GM12878 (cell line): ENCODE measurements around the gene RHOT1. TPM values are rescaled to one million over a fixed set of nuclear protein-coding genes. Genes with fewer than 3 reads are reported as not detected.

Source experiments
- ATAC-seq: fragments of 200-7000 bp; cut with Tn5 transposase; 3 replicates; pipeline ENCODE4 v1.9.1; 2020; ENCODE audit warnings: mild to moderate bottlenecking, moderate library complexity
- BruUV-seq: library from RNA; stranded (reverse); fragments of 400-500 nt; replicated peaks from 2 replicates; lab custom pipeline; 2021; lab: Mats Ljungman, UMichigan
- CTCF ChIA-PET: fragments of 300-600 bp; sonication (Branson Sonifier 250); formaldehyde crosslinking; extraction: SDS; loops from one replicate; lab custom pipeline; 2021; ENCODE audit warnings: inconsistent platforms; lab: Yijun Ruan, JAX
- POLR2A ChIA-PET: fragments of 350-600 bp; formaldehyde crosslinking; extraction: SDS; loops from one replicate; lab custom pipeline; 2021; ENCODE audit warnings: inconsistent platforms; lab: Charles Lee
- RAD21 ChIA-PET: fragments of 300-600 bp; sonication (Branson Sonifier 250); formaldehyde crosslinking; loops from one replicate; lab custom pipeline; 2023; ENCODE audit warnings: antibody characterized with exemption; ENCODE audit not compliant: unreplicated experiment; lab: Charles Lee
- SMC1A ChIA-PET: fragments of 300-600 bp; sonication (Branson Sonifier 250); formaldehyde crosslinking; loops from one replicate; lab custom pipeline; 2023; ENCODE audit not compliant: unreplicated experiment, uncharacterized antibody; lab: Charles Lee
- DNase-seq: peaks from one replicate; pipeline ENCODE4 v3.0.0-alpha.2; 2011; ENCODE audit warnings: low read depth, low spot score
- FAIRE-seq: peaks from 3 replicates; lab custom pipeline; 2011; peaks lifted over from hg19 to GRCh38; lab: Jason Lieb, UNC
- H2AFZ ChIP-seq: 2 replicates; pipeline ENCODE4 v1.6.0; 2011; ENCODE audit warnings: low read depth, low read length, control low read depth; ENCODE audit not compliant: control insufficient read depth
- H3K27ac ChIP-seq: 2 replicates; pipeline ENCODE4 v1.5.1; 2011; ENCODE audit warnings: control low read depth; ENCODE audit not compliant: control insufficient read depth, insufficient read depth
- H3K27me3 ChIP-seq, 2 experiments: replicated peaks in 1 of 2; 2 replicates each; pipeline versions ENCODE4 v1.6.0 to v1.6.1; 2011; ENCODE audit warnings: low read length in 1 of 2; ENCODE audit not compliant: control insufficient read depth in 2 of 2, insufficient read depth in 2 of 2
- H3K36me3 ChIP-seq, 2 experiments: 2 replicates each; pipeline ENCODE4 v1.5.1; 2011; ENCODE audit warnings: low read length in 1 of 2; ENCODE audit not compliant: control insufficient read depth in 2 of 2, insufficient read depth in 2 of 2
- H3K4me1 ChIP-seq: 2 replicates; pipeline ENCODE4 v1.6.1; 2011; ENCODE audit warnings: mild to moderate bottlenecking, low read length, moderate library complexity, mixed read lengths; ENCODE audit not compliant: control insufficient read depth, insufficient read depth
- H3K4me2 ChIP-seq: 2 replicates; pipeline ENCODE4 v1.6.0; 2011; ENCODE audit warnings: control low read depth; ENCODE audit not compliant: control insufficient read depth, insufficient read depth
- H3K4me3 ChIP-seq: fragments of 200-600 bp; sonication (generic); 2 replicates; pipeline ENCODE4 v1.5.1; 2016
- H3K79me2 ChIP-seq: 2 replicates; pipeline ENCODE4 v1.6.0; 2011; ENCODE audit warnings: low read length; ENCODE audit not compliant: control insufficient read depth, insufficient read depth
- H3K9ac ChIP-seq: 2 replicates; pipeline ENCODE4 v1.8.0; 2011; ENCODE audit warnings: low read length, control low read depth, mixed read lengths; ENCODE audit not compliant: control insufficient read depth, insufficient read depth
- H3K9me3 ChIP-seq: replicated peaks from 3 replicates; pipeline ENCODE4 v1.5.1; 2011; ENCODE audit warnings: mild to moderate bottlenecking, low read length; ENCODE audit not compliant: control insufficient read depth, insufficient read depth
- H4K20me1 ChIP-seq: 2 replicates; pipeline ENCODE4 v1.6.0; 2011; ENCODE audit not compliant: control insufficient read depth, insufficient read depth
- CBX3 ChIP-seq: fragments of 200-600 bp; sonication (generic); IDR thresholded peaks from 2 replicates; pipeline ENCODE4 v1.6.1; 2016; ENCODE audit warnings: low read depth, borderline replicate concordance
- CEBPB ChIP-seq, 2 experiments: fragments of 150-350 bp in 1 of 2; IDR thresholded peaks; 2 replicates each; pipeline ENCODE4 v1.6.1; 2012 to 2014; ENCODE audit warnings: low read depth in 2 of 2, low read length in 2 of 2, borderline replicate concordance in 1 of 2, inconsistent platforms in 1 of 2
- HCFC1 ChIP-seq: fragments of 150-350 bp; IDR thresholded peaks from 2 replicates; pipeline ENCODE4 v1.6.1; 2014; ENCODE audit warnings: low read length
- KLF5 ChIP-seq: fragments of 450-650 bp; IDR thresholded peaks from 2 replicates; pipeline ENCODE4 v1.6.1; 2014; ENCODE audit warnings: mild to moderate bottlenecking; ENCODE audit not compliant: partially characterized antibody
- LARP7 ChIP-seq: fragments of 450-650 bp; IDR thresholded peaks from 2 replicates; pipeline ENCODE4 v1.6.1; 2017; ENCODE audit warnings: mild to moderate bottlenecking
- MXI1 ChIP-seq: fragments of 150-350 bp; IDR thresholded peaks from 2 replicates; pipeline ENCODE4 v1.6.1; 2011; ENCODE audit warnings: low read depth, mild to moderate bottlenecking, inconsistent platforms, low read length, improper control_type of control experiment
- MYB ChIP-seq: fragments of 150-350 bp; IDR thresholded peaks from 2 replicates; pipeline ENCODE4 v1.6.1; 2014; ENCODE audit warnings: mild to moderate bottlenecking, low read depth, low read length, borderline replicate concordance
- NFYB ChIP-seq: IDR thresholded peaks from 2 replicates; pipeline ENCODE4 v1.6.1; 2011; ENCODE audit warnings: low read depth, mild to moderate bottlenecking, low read length, improper control_type of control experiment, moderate library complexity; ENCODE audit not compliant: insufficient read depth
- NR2C2 ChIP-seq: IDR thresholded peaks from 2 replicates; pipeline ENCODE4 v1.6.1; 2011; ENCODE audit warnings: borderline replicate concordance, low read depth; ENCODE audit not compliant: control insufficient read depth, insufficient read length
- SIN3A ChIP-seq: IDR thresholded peaks from 2 replicates; pipeline ENCODE4 v1.6.1; 2012; ENCODE audit warnings: low read depth, low read length, improper control_type of control experiment
- SUZ12 ChIP-seq: fragments of 200-600 bp; sonication (generic); IDR thresholded peaks from one replicate; pipeline ENCODE4 v1.6.1; 2018; ENCODE audit warnings: antibody characterized with exemption, mild to moderate bottlenecking; ENCODE audit not compliant: unreplicated experiment
- TARDBP ChIP-seq: IDR thresholded peaks from 2 replicates; pipeline ENCODE4 v1.6.1; 2016; ENCODE audit warnings: borderline replicate concordance
- WGBS: methylation state at CpG from one replicate; pipeline ENCODE4 v1.1.6; 2016; ENCODE audit warnings: low lambda C conversion rate; ENCODE audit not compliant: insufficient replicate concordance, insufficient coverage; ENCODE audit errors: missing lambda C conversion rate; 5-methylcytosine and 5-hydroxymethylcytosine counted together
- in situ Hi-C: fragments of 300-500 bp; cut with MboI; formaldehyde crosslinking; loops from 9 replicates; pipeline ENCODE4 v1.14.3; 2018; ENCODE audit warnings: mixed read lengths
- intact Hi-C: fragments of 100-400 bp; cut with micrococcal nuclease; formaldehyde crosslinking; loops from one replicate; pipeline ENCODE4 v1.14.2; 2022; ENCODE audit not compliant: unreplicated experiment
- polyA plus RNA-seq, 11 experiments: library from polyadenylated mRNA; depleted of rRNA in 4 of 11; unstranded in 6 of 11; stranded (reverse) in 5 of 11; fragments of >200 nt; fragmentation: Nextera tagmentation in 4 of 11; fragmentation: Illumina TruSeq in 1 of 11; extraction: Ambion mirVana in 4 of 11; extraction: Trizol in 1 of 11; gene quantifications; 1 replicate in 1 of 11; 2 replicates in 10 of 11; pipeline versions ENCODE4 v1.2.1 to v1.2.3, GENCODE V29; 2011 to 2016; ENCODE audit warnings: inconsistent platforms in 2 of 11, missing spikeins in 2 of 11, low read depth in 1 of 11
- total RNA-seq, 4 experiments: library from RNA; depleted of rRNA in 3 of 4; stranded (reverse); fragments of >200 nt in 3 of 4; fragmentation: Illumina TruSeq in 1 of 4; extraction: Trizol in 1 of 4; gene quantifications; 2 replicates each; pipeline versions ENCODE4 v1.2.1 to v1.2.3, GENCODE V29; 2013 to 2021
- TF ChIP-seq, protein P1 (sequence below): IDR thresholded peaks from 2 replicates; pipeline ENCODE4 v1.6.1; 2011; ENCODE audit warnings: mild to moderate bottlenecking, low read depth, low read length, moderate library complexity; ENCODE audit not compliant: insufficient replicate concordance
- TF ChIP-seq, protein P2 (sequence below): fragments of 450-650 bp; IDR thresholded peaks from 2 replicates; pipeline ENCODE4 v1.6.1; 2014; ENCODE audit warnings: mild to moderate bottlenecking
- TF ChIP-seq, protein P3 (sequence below): fragments of 450-650 bp; IDR thresholded peaks from 2 replicates; pipeline ENCODE4 v1.6.1; 2017; ENCODE audit warnings: mild to moderate bottlenecking, low read depth, inconsistent platforms; ENCODE audit not compliant: poor library complexity, severe bottlenecking
- TF ChIP-seq, protein P4 (sequence below): IDR thresholded peaks from 2 replicates; pipeline ENCODE4 v1.6.1; 2011; ENCODE audit warnings: borderline replicate concordance, low read depth, mild to moderate bottlenecking, moderate library complexity, low read length; ENCODE audit not compliant: insufficient read depth, poor library complexity, severe bottlenecking
- TF ChIP-seq, protein P5 (sequence below): IDR thresholded peaks from 2 replicates; pipeline ENCODE4 v1.6.1; 2012; ENCODE audit warnings: low read depth, low read length, improper control_type of control experiment
- TF ChIP-seq, protein P6 (sequence below): IDR thresholded peaks from 2 replicates; pipeline ENCODE4 v1.6.1; 2012; ENCODE audit warnings: low read depth, low read length, improper control_type of control experiment

The RHOT1 gene
- total and polyA plus RNA-seq, 10 of the 15 experiments (the other 5 are each of a cell fraction or from before 2014, with no cell fraction given), result 13.3 to 68.2 (median 22.8) TPM

DNA sequence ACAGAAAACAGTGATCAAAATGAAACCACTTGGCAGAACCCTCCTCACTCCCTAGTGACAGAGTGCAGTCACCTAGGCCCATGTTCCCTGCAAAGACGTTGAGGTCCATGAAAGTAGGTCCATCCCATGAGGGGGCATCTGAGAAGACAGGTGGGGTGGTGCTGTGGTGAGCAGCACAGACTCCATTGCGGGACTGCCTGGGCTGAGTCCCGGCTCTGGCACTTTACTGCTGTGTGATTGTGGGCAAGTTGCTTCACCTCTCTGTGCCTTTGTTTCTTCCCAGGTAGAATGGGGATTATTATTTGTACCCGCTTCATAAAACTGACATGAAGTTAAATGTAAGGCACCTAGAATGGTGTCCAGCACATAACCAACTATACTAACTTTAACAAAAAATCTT is 23.5 kb upstream of the RHOT1 start:
- ChIA-PET SMC1A (no interaction called here), CTCF (interaction anchor here (1.6 kb wide), 1 partner anchor 9 kb away, joined by 5 read pairs; no protein-coding TSS in a partner anchor), RAD21 (no interaction called here)
- no peak overlapping the region for H3K4me3 ChIP-seq
- H3K36me3 ChIP-seq, result no peaks in the 10 kb centered on the region
- FAIRE-seq (no peak), DNase-seq (no peak), ATAC-seq (no peak)
- WGBS, result 66% methylated on average over 4 of the region's 4 CpGs
- no peaks in the 10 kb centered on the region for H4K20me1 ChIP-seq
- no peaks in the 10 kb centered on the region for H3K27me3 ChIP-seq
- H2AFZ ChIP-seq, result no peak overlapping the region
- H3K9ac ChIP-seq, result no peak overlapping the region
- TF ChIP-seq HCFC1 (no peak), KLF5 (no peak), LARP7 (no peak), MYB (no peak), CEBPB (IDR thresholded peaks at IDR 0.05; ENCODE audit: borderline replicate concordance in 1 of 2, low read depth in 2 of 2, low read length in 2 of 2) (no peak), CBX3 (no peak), SIN3A (no peak), SUZ12 (no peak), MXI1 (no peak), NR2C2 (no peak), NFYB (no peak), TARDBP (no peak)
- TF ChIP-seq, protein P1, sequence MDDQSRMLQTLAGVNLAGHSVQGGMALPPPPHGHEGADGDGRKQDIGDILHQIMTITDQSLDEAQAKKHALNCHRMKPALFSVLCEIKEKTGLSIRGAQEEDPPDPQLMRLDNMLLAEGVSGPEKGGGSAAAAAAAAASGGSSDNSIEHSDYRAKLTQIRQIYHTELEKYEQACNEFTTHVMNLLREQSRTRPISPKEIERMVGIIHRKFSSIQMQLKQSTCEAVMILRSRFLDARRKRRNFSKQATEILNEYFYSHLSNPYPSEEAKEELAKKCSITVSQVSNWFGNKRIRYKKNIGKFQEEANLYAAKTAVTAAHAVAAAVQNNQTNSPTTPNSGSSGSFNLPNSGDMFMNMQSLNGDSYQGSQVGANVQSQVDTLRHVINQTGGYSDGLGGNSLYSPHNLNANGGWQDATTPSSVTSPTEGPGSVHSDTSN, result no peak
- TF ChIP-seq, protein P2, sequence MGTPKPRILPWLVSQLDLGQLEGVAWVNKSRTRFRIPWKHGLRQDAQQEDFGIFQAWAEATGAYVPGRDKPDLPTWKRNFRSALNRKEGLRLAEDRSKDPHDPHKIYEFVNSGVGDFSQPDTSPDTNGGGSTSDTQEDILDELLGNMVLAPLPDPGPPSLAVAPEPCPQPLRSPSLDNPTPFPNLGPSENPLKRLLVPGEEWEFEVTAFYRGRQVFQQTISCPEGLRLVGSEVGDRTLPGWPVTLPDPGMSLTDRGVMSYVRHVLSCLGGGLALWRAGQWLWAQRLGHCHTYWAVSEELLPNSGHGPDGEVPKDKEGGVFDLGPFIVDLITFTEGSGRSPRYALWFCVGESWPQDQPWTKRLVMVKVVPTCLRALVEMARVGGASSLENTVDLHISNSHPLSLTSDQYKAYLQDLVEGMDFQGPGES, result no peak
- TF ChIP-seq, protein P3, sequence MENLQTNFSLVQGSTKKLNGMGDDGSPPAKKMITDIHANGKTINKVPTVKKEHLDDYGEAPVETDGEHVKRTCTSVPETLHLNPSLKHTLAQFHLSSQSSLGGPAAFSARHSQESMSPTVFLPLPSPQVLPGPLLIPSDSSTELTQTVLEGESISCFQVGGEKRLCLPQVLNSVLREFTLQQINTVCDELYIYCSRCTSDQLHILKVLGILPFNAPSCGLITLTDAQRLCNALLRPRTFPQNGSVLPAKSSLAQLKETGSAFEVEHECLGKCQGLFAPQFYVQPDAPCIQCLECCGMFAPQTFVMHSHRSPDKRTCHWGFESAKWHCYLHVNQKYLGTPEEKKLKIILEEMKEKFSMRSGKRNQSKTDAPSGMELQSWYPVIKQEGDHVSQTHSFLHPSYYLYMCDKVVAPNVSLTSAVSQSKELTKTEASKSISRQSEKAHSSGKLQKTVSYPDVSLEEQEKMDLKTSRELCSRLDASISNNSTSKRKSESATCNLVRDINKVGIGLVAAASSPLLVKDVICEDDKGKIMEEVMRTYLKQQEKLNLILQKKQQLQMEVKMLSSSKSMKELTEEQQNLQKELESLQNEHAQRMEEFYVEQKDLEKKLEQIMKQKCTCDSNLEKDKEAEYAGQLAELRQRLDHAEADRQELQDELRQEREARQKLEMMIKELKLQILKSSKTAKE, result no peak
- TF ChIP-seq, protein P4, sequence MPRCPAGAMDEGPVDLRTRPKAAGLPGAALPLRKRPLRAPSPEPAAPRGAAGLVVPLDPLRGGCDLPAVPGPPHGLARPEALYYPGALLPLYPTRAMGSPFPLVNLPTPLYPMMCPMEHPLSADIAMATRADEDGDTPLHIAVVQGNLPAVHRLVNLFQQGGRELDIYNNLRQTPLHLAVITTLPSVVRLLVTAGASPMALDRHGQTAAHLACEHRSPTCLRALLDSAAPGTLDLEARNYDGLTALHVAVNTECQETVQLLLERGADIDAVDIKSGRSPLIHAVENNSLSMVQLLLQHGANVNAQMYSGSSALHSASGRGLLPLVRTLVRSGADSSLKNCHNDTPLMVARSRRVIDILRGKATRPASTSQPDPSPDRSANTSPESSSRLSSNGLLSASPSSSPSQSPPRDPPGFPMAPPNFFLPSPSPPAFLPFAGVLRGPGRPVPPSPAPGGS, result no peak
- TF ChIP-seq, protein P5, sequence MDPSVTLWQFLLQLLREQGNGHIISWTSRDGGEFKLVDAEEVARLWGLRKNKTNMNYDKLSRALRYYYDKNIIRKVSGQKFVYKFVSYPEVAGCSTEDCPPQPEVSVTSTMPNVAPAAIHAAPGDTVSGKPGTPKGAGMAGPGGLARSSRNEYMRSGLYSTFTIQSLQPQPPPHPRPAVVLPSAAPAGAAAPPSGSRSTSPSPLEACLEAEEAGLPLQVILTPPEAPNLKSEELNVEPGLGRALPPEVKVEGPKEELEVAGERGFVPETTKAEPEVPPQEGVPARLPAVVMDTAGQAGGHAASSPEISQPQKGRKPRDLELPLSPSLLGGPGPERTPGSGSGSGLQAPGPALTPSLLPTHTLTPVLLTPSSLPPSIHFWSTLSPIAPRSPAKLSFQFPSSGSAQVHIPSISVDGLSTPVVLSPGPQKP, result no peak
- TF ChIP-seq, protein P6, sequence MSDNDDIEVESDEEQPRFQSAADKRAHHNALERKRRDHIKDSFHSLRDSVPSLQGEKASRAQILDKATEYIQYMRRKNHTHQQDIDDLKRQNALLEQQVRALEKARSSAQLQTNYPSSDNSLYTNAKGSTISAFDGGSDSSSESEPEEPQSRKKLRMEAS, result no peak
- TF ChIP-seq, all 136 proteins: peak for 0
- no peaks in the 10 kb centered on the region for H3K4me1 ChIP-seq
- no peaks in the 10 kb centered on the region for H3K9me3 ChIP-seq
- BruUV-seq, result no TSS peak
- no peak overlapping the region for H3K27ac ChIP-seq
- no peak overlapping the region for H3K4me2 ChIP-seq
- in situ Hi-C loops, result no loop called here
- intact Hi-C loops, result no loop called here
- POLR2A ChIA-PET, result no interaction called here
- no peaks in the 10 kb centered on the region for H3K79me2 ChIP-seq
